ENCODE measurements around the gene NAB2.

- no peak for TF ChIP-seq TAF1 (IDR thresholded peaks at IDR 0.05; ENCODE audit: low read depth, low read length)
- TF ChIP-seq POLR2A (IDR thresholded peaks at IDR 0.05; ENCODE audit: low read depth, low read length): no peak
- TF ChIP-seq POLR2AphosphoS5 (IDR thresholded peaks at IDR 0.05; ENCODE audit: low read depth, low read length): no peak
- TF ChIP-seq SPI1 (IDR thresholded peaks at IDR 0.05; ENCODE audit: low read depth, low read length): no peak
- TF ChIP-seq POU2F2 (IDR thresholded peaks at IDR 0.05; ENCODE audit: low read depth, low read length): no peak
- TF ChIP-seq PAX5 (IDR thresholded peaks at IDR 0.05; ENCODE audit: insufficient read depth, low read length, severe bottlenecking): no peak
These were observed 46.2 kb upstream of the NAB2 start for GRCh38 chr12:57042695-57043094.
